K562 (cell line): ENCODE data around the gene RGL2. TPM values are rescaled to one million over a fixed set of nuclear protein-coding genes. Genes with fewer than 3 reads are reported as not detected.

ENCODE experiments used
- ARHGAP35 ChIP-seq: fragments of 450-650 bp; IDR thresholded peaks from 2 replicates; pipeline ENCODE4 v1.6.1; 2018; ENCODE audit not compliant: partially characterized antibody
- BRF1 ChIP-seq: IDR thresholded peaks from 3 replicates; pipeline ENCODE4 v1.6.1; 2011; ENCODE audit warnings: borderline replicate concordance, mild to moderate bottlenecking; ENCODE audit not compliant: insufficient read length; ENCODE audit errors: extremely low read depth
- CEBPZ ChIP-seq: fragments of 150-350 bp; IDR thresholded peaks from 2 replicates; pipeline ENCODE4 v1.6.1; 2014; ENCODE audit warnings: low read depth, mild to moderate bottlenecking, low read length, borderline replicate concordance
- CREB3L1 ChIP-seq: fragments of 450-650 bp; IDR thresholded peaks from 2 replicates; pipeline ENCODE4 v1.6.1; 2014; ENCODE audit warnings: low read depth, mild to moderate bottlenecking, moderate library complexity, borderline replicate concordance
- CTCFL ChIP-seq: IDR thresholded peaks from 2 replicates; pipeline ENCODE4 v1.6.1; 2011; ENCODE audit warnings: borderline replicate concordance, low read depth, mild to moderate bottlenecking, moderate library complexity, low read length; ENCODE audit not compliant: insufficient read depth, poor library complexity, severe bottlenecking
- E2F1 ChIP-seq: sonication (generic); formaldehyde crosslinking; IDR thresholded peaks from 2 replicates; pipeline ENCODE4 v1.8.1; 2023; ENCODE audit warnings: mild to moderate bottlenecking, missing genetic modification reagents, moderate library complexity
- FOXA1 ChIP-seq: fragments of 450-650 bp; IDR thresholded peaks from 2 replicates; pipeline ENCODE4 v1.6.1; 2016; ENCODE audit warnings: mild to moderate bottlenecking, borderline replicate concordance
- LARP7 ChIP-seq: fragments of 450-650 bp; IDR thresholded peaks from 2 replicates; pipeline ENCODE4 v1.6.1; 2016
- NEUROD1 ChIP-seq: fragments of 150-350 bp; IDR thresholded peaks from 2 replicates; pipeline ENCODE4 v1.6.1; 2014; ENCODE audit warnings: borderline replicate concordance, low read length, low read depth; ENCODE audit not compliant: partially characterized antibody
- POLR2H ChIP-seq: IDR thresholded peaks from 2 replicates; pipeline ENCODE4 v1.6.1; 2016; ENCODE audit warnings: missing genetic modification characterization, low read depth, mild to moderate bottlenecking, control low read depth, missing compliant biosample characterization, moderate library complexity
- TAL1 ChIP-seq: fragments of 450-650 bp; IDR thresholded peaks from 2 replicates; pipeline ENCODE4 v1.6.1; 2016; ENCODE audit warnings: mild to moderate bottlenecking
- ZNF586 ChIP-seq: fragments of 450-650 bp; formaldehyde crosslinking; conservative IDR thresholded peaks from 2 replicates; pipeline ENCODE4 v1.4.0; 2020; ENCODE audit warnings: mild to moderate bottlenecking, moderate library complexity
- polyA plus RNA-seq, 8 experiments: library from polyadenylated mRNA; depleted of rRNA in 4 of 8; stranded (reverse) in 5 of 8; unstranded in 3 of 8; fragments of >200 nt; fragmentation: Nextera tagmentation in 2 of 8; fragmentation: Illumina TruSeq in 1 of 8; extraction: Ambion mirVana in 2 of 8; extraction: Trizol in 1 of 8; gene quantifications; 2 replicates each; pipeline versions ENCODE4 v1.2.1 to v1.2.3, GENCODE V29; 2011 to 2014; ENCODE audit warnings: inconsistent platforms in 1 of 8, missing spikeins in 1 of 8
- total RNA-seq, 7 experiments: library from RNA; depleted of rRNA in 6 of 7; stranded (reverse); fragments of >200 nt in 6 of 7; fragmentation: Illumina TruSeq in 2 of 7; extraction: Trizol in 2 of 7; gene quantifications; 2 replicates each; pipeline versions ENCODE4 v1.2.1 to v1.2.3, GENCODE V29; 2011 to 2021; ENCODE audit warnings: low replicate concordance in 1 of 7
- TF ChIP-seq, protein P1 (sequence below), 2 experiments: fragments of 450-650 bp; IDR thresholded peaks; 2 replicates each; pipeline ENCODE4 v1.6.1; 2016
- TF ChIP-seq, protein P2 (sequence below): fragments of 250-450 bp; sonication (Bioruptor Pico); IDR thresholded peaks from 2 replicates; pipeline ENCODE4 v1.8.0; 2021; ENCODE audit warnings: moderate library complexity, mild to moderate bottlenecking, inconsistent platforms

RGL2 gene
- total and polyA plus RNA-seq, 9 of the 15 experiments (the other 6 are each of a cell fraction or from before 2014, with no cell fraction given) = 1.8 to 57.1 (median 19.5) TPM

- TF ChIP-seq, protein P1, sequence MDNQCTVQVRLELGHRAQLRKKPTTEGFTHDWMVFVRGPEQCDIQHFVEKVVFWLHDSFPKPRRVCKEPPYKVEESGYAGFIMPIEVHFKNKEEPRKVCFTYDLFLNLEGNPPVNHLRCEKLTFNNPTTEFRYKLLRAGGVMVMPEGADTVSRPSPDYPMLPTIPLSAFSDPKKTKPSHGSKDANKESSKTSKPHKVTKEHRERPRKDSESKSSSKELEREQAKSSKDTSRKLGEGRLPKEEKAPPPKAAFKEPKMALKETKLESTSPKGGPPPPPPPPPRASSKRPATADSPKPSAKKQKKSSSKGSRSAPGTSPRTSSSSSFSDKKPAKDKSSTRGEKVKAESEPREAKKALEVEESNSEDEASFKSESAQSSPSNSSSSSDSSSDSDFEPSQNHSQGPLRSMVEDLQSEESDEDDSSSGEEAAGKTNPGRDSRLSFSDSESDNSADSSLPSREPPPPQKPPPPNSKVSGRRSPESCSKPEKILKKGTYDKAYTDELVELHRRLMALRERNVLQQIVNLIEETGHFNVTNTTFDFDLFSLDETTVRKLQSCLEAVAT (IDR thresholded peaks at IDR 0.05) = peak in 1 of 2 experiments; percentile 66; a peak in 1 of 4 replicates
- TF ChIP-seq FOXA1 (no peak), TAL1 (no peak), E2F1 (CRISPR knock-in tag) (no peak), ARHGAP35 (no peak), NEUROD1 (no peak), POLR2H (tag) (peak; percentile 91), BRF1 (no peak), CREB3L1 (peak; percentile 30; the same call in 1 of the 2 replicates), LARP7 (0 out of 2 replicates have a peak, but pooled peaks have one; percentile 40), CTCFL (peak; percentile 21), ZNF586 (no peak), CEBPZ (peak; percentile 11; the same call in 1 of the 2 replicates)
- TF ChIP-seq, protein P2, sequence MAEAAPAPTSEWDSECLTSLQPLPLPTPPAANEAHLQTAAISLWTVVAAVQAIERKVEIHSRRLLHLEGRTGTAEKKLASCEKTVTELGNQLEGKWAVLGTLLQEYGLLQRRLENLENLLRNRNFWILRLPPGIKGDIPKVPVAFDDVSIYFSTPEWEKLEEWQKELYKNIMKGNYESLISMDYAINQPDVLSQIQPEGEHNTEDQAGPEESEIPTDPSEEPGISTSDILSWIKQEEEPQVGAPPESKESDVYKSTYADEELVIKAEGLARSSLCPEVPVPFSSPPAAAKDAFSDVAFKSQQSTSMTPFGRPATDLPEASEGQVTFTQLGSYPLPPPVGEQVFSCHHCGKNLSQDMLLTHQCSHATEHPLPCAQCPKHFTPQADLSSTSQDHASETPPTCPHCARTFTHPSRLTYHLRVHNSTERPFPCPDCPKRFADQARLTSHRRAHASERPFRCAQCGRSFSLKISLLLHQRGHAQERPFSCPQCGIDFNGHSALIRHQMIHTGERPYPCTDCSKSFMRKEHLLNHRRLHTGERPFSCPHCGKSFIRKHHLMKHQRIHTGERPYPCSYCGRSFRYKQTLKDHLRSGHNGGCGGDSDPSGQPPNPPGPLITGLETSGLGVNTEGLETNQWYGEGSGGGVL = no peak
Observed at GRCh38 chr6:33248932-33249731, 49.6 kb downstream of the RGL2 start (continued).
